Measurements from ENCODE around the gene RFC1.

GRCh38 chr4:39274503-39274902 is 91.7 kb downstream of the RFC1 start:
- TF ChIP-seq, protein P1, sequence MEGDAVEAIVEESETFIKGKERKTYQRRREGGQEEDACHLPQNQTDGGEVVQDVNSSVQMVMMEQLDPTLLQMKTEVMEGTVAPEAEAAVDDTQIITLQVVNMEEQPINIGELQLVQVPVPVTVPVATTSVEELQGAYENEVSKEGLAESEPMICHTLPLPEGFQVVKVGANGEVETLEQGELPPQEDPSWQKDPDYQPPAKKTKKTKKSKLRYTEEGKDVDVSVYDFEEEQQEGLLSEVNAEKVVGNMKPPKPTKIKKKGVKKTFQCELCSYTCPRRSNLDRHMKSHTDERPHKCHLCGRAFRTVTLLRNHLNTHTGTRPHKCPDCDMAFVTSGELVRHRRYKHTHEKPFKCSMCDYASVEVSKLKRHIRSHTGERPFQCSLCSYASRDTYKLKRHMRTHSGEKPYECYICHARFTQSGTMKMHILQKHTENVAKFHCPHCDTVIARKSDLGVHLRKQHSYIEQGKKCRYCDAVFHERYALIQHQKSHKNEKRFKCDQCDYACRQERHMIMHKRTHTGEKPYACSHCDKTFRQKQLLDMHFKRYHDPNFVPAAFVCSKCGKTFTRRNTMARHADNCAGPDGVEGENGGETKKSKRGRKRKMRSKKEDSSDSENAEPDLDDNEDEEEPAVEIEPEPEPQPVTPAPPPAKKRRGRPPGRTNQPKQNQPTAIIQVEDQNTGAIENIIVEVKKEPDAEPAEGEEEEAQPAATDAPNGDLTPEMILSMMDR (IDR thresholded peaks at IDR 0.05), result no peak
- no peak for TF ChIP-seq POLR2A (IDR thresholded peaks at IDR 0.05)
